H1 (cell line): ENCODE results near the gene HS3ST1. TPM values are rescaled to one million over a fixed set of nuclear protein-coding genes. Genes with fewer than 3 reads are reported as not detected.

Experiments
- CTCF ChIA-PET: fragments of 300-600 bp; sonication (Branson Sonifier 250); formaldehyde crosslinking; loops from one replicate; lab custom pipeline; 2021; ENCODE audit not compliant: partially characterized antibody; lab: Charles Lee
- POLR2A ChIA-PET: fragments of 300-600 bp; sonication (Branson Sonifier 250); formaldehyde crosslinking; loops from one replicate; lab custom pipeline; 2021; ENCODE audit warnings: inconsistent platforms; ENCODE audit not compliant: partially characterized antibody; lab: Charles Lee
- DNase-seq, 2 experiments: peaks; one replicate each; pipeline versions ENCODE4 v3.0.0 to v3.0.0-alpha.2; 2010 to 2022; ENCODE audit warnings: low spot score in 2 of 2, low read depth in 1 of 2, mixed read lengths in 1 of 2
- FAIRE-seq: peaks from 2 replicates; lab custom pipeline; 2011; peaks lifted over from hg19 to GRCh38; lab: Jason Lieb, UNC
- H2AFZ ChIP-seq: 2 replicates; pipeline ENCODE4 v1.8.1; 2012; ENCODE audit warnings: low read length, inconsistent platforms
- H2AK5ac ChIP-seq: 2 replicates; pipeline ENCODE4 v1.6.1; 2013; ENCODE audit warnings: low read depth, low read length
- H2BK120ac ChIP-seq: replicated peaks from 2 replicates; pipeline ENCODE3; 2013; ENCODE audit warnings: low read depth, low read length, inconsistent platforms
- H2BK12ac ChIP-seq: 2 replicates; pipeline ENCODE4 v1.6.1; 2013; ENCODE audit warnings: low read depth, low read length
- H2BK15ac ChIP-seq: 2 replicates; pipeline ENCODE4 v1.6.1; 2013; ENCODE audit warnings: low read length
- H2BK20ac ChIP-seq: 2 replicates; pipeline ENCODE4 v1.6.1; 2013; ENCODE audit warnings: low read length
- H2BK5ac ChIP-seq: 2 replicates; pipeline ENCODE4 v1.6.1; 2013; ENCODE audit warnings: low read depth, low read length
- H3K14ac ChIP-seq: 2 replicates; pipeline ENCODE4 v1.6.1; 2013; ENCODE audit warnings: inconsistent platforms; ENCODE audit not compliant: insufficient read length
- H3K18ac ChIP-seq: 2 replicates; pipeline ENCODE4 v1.6.1; 2013; ENCODE audit warnings: low read length; ENCODE audit errors: extremely low read depth
- H3K23ac ChIP-seq: 2 replicates; pipeline ENCODE4 v1.6.1; 2013; ENCODE audit warnings: inconsistent platforms; ENCODE audit not compliant: insufficient read length
- H3K23me2 ChIP-seq: 2 replicates; pipeline ENCODE4 v1.6.1; 2013; ENCODE audit warnings: low read depth, low read length
- H3K27ac ChIP-seq: 2 replicates; pipeline ENCODE4 v1.6.1; 2011; ENCODE audit warnings: low read depth, low read length, inconsistent platforms
- H3K27me3 ChIP-seq, 4 experiments: replicated peaks in 1 of 4; 1 replicate in 1 of 4; 2 replicates in 3 of 4; pipeline versions ENCODE4 v1.6.1 to v1.8.1; 2011 to 2013; ENCODE audit warnings: low read length in 3 of 4, mild to moderate bottlenecking in 3 of 4, inconsistent platforms in 2 of 4, mixed read lengths in 2 of 4, moderate library complexity in 1 of 4; ENCODE audit not compliant: control insufficient read depth in 3 of 4, insufficient read depth in 3 of 4; ENCODE audit errors: extremely low read depth in 1 of 4
- H3K36me3 ChIP-seq, 4 experiments: 2 replicates each; pipeline versions ENCODE4 v1.6.1 to v1.8.1; 2011 to 2013; ENCODE audit warnings: mild to moderate bottlenecking in 4 of 4, low read length in 3 of 4, moderate library complexity in 2 of 4, control low read depth in 1 of 4, inconsistent platforms in 1 of 4; ENCODE audit not compliant: insufficient read depth in 4 of 4, control insufficient read depth in 2 of 4
- H3K4ac ChIP-seq: replicated peaks from 2 replicates; pipeline ENCODE3; 2013; ENCODE audit warnings: low read length, low read depth, mixed read lengths, inconsistent platforms; ENCODE audit not compliant: insufficient read length
- H3K4me1 ChIP-seq, 4 experiments: replicated peaks in 1 of 4; 1 replicate in 1 of 4; 2 replicates in 3 of 4; pipeline versions ENCODE4 v1.6.1 to v1.8.1; 2011 to 2013; ENCODE audit warnings: low read length in 3 of 4, inconsistent platforms in 2 of 4, mixed read lengths in 1 of 4; ENCODE audit not compliant: insufficient read depth in 4 of 4, control insufficient read depth in 3 of 4
- H3K4me2 ChIP-seq, 2 experiments: 2 replicates each; pipeline versions ENCODE4 v1.6.1 to v1.8.1; 2011 to 2013; ENCODE audit warnings: low read depth in 2 of 2, low read length in 2 of 2, control low read depth in 1 of 2, inconsistent platforms in 1 of 2, mild to moderate bottlenecking in 1 of 2; ENCODE audit not compliant: insufficient read depth in 1 of 2
- H3K4me3 ChIP-seq, 4 experiments: fragments of 200-600, 300-600 bp in 1 of 4; sonication (generic), shearing (Covaris generic), sonication (Bioruptor Twin) in 1 of 4; 2 replicates each; pipeline versions ENCODE4 v1.5.1 to v1.8.1; 2011 to 2016; ENCODE audit warnings: low read length in 4 of 4, low read depth in 3 of 4, control low read depth in 2 of 4, inconsistent platforms in 2 of 4, mild to moderate bottlenecking in 2 of 4, mixed read lengths in 1 of 4, moderate library complexity in 1 of 4; ENCODE audit not compliant: insufficient read depth in 2 of 4; ENCODE audit errors: extremely low read depth in 1 of 4
- H3K56ac ChIP-seq: replicated peaks from 2 replicates; pipeline ENCODE3; 2013; ENCODE audit warnings: low read depth, mild to moderate bottlenecking, mixed read lengths, low read length, inconsistent platforms; ENCODE audit not compliant: insufficient read length
- H3K79me1 ChIP-seq: 2 replicates; pipeline ENCODE4 v1.6.1; 2013; ENCODE audit warnings: low read depth, low read length, control low read depth
- H3K79me2 ChIP-seq, 2 experiments: 2 replicates each; pipeline versions ENCODE4 v1.6.1 to v1.8.1; 2012 to 2013; ENCODE audit warnings: low read length in 2 of 2, mild to moderate bottlenecking in 2 of 2, inconsistent platforms in 1 of 2; ENCODE audit not compliant: insufficient read depth in 2 of 2, control insufficient read depth in 1 of 2
- H3K9ac ChIP-seq, 4 experiments: replicated peaks in 1 of 4; 1 replicate in 1 of 4; 2 replicates in 3 of 4; pipeline versions ENCODE4 v1.6.1 to v1.8.1; 2011 to 2013; ENCODE audit warnings: low read depth in 3 of 4, low read length in 3 of 4, control low read depth in 2 of 4, mild to moderate bottlenecking in 2 of 4, moderate library complexity in 2 of 4, inconsistent platforms in 1 of 4; ENCODE audit errors: extremely low read depth in 1 of 4
- H3K9me3 ChIP-seq, 2 experiments: 2 replicates each; pipeline versions ENCODE4 v1.6.1 to v1.8.1; 2012 to 2013; ENCODE audit warnings: mild to moderate bottlenecking in 2 of 2, moderate library complexity in 2 of 2, control low read depth in 1 of 2, inconsistent platforms in 1 of 2, low read depth in 1 of 2, low read length in 1 of 2, mixed read lengths in 1 of 2; ENCODE audit not compliant: insufficient read depth in 2 of 2
- H4K20me1 ChIP-seq, 2 experiments: replicated peaks in 1 of 2; 2 replicates each; pipeline versions ENCODE3 to v1.8.1; 2011 to 2013; ENCODE audit warnings: inconsistent platforms in 2 of 2, low read length in 2 of 2, mild to moderate bottlenecking in 1 of 2; ENCODE audit not compliant: insufficient read depth in 2 of 2, control insufficient read depth in 1 of 2
- H4K5ac ChIP-seq: 2 replicates; pipeline ENCODE4 v1.6.1; 2013; ENCODE audit warnings: low read length, low read depth, mixed read lengths, inconsistent platforms; ENCODE audit not compliant: insufficient read length
- H4K8ac ChIP-seq: 2 replicates; pipeline ENCODE4 v1.8.0; 2013; ENCODE audit warnings: mild to moderate bottlenecking, moderate library complexity, low read length, inconsistent platforms; ENCODE audit not compliant: insufficient read depth; ENCODE audit errors: extremely low read depth
- H4K91ac ChIP-seq: replicated peaks from 2 replicates; pipeline ENCODE3; 2013; ENCODE audit warnings: low read length, mixed read lengths, inconsistent platforms; ENCODE audit not compliant: insufficient read length
- EZH2 ChIP-seq: fragments of 200-600 bp; sonication (generic); IDR thresholded peaks from 2 replicates; pipeline ENCODE4 v1.7.1; 2012; ENCODE audit warnings: low read depth, mild to moderate bottlenecking, moderate library complexity, low read length, inconsistent platforms; ENCODE audit not compliant: severe bottlenecking
- GTF2F1 ChIP-seq: IDR thresholded peaks from 2 replicates; pipeline ENCODE4 v1.6.1; 2012; ENCODE audit warnings: low read depth, low read length, improper control_type of control experiment, borderline replicate concordance
- JUND ChIP-seq: IDR thresholded peaks from 2 replicates; pipeline ENCODE4 v1.6.1; 2011; ENCODE audit warnings: mild to moderate bottlenecking, improper control_type of control experiment, low read length
- KDM1A ChIP-seq: fragments of 200-600, 300-600 bp; sonication (generic); IDR thresholded peaks from 2 replicates; pipeline ENCODE4 v1.7.1; 2016; ENCODE audit warnings: mild to moderate bottlenecking, low read length, borderline replicate concordance
- KDM4A ChIP-seq: IDR thresholded peaks from one replicate; pipeline ENCODE4 v1.7.1; 2012; ENCODE audit warnings: low read depth, mild to moderate bottlenecking, moderate library complexity, low read length, inconsistent platforms; ENCODE audit not compliant: severe bottlenecking
- RAD21 ChIP-seq, 2 experiments: IDR thresholded peaks in 1 of 2; conservative IDR thresholded peaks in 1 of 2; 2 replicates each; pipeline ENCODE4 v1.6.1; 2011; ENCODE audit warnings: low read depth in 2 of 2, low read length in 2 of 2, improper control_type of control experiment in 1 of 2, inconsistent platforms in 1 of 2, mild to moderate bottlenecking in 1 of 2, moderate library complexity in 1 of 2
- RNF2 ChIP-seq: fragments of 200-900, 300-1000 bp; sonication (generic); IDR thresholded peaks from 2 replicates; pipeline ENCODE4 v1.7.1; 2016; ENCODE audit warnings: borderline replicate concordance, low read depth, mild to moderate bottlenecking, antibody characterized with exemption, low read length; ENCODE audit not compliant: poor library complexity, severe bottlenecking; ENCODE audit errors: missing control alignments
- SUZ12 ChIP-seq: fragments of 200-600 bp; sonication (generic); IDR thresholded peaks from 2 replicates; pipeline ENCODE4 v1.6.1; 2012; ENCODE audit warnings: mild to moderate bottlenecking, inconsistent platforms, low read length, moderate library complexity, mixed read lengths
- TAF7 ChIP-seq: optimal IDR thresholded peaks from 2 replicates; pipeline ENCODE3; 2011; ENCODE audit warnings: low read depth, mild to moderate bottlenecking, inconsistent platforms, low read length, moderate library complexity, borderline replicate concordance
- TEAD4 ChIP-seq: IDR thresholded peaks from 2 replicates; pipeline ENCODE4 v1.6.1; 2012; ENCODE audit warnings: low read depth, low read length, inconsistent platforms, mixed read lengths
- WGBS, 2 experiments: shearing (Covaris generic) in 1 of 2; methylation state at CpG; one replicate each; pipeline versions ENCODE4 v1.1.6 to v1.1.7; 2013 to 2015; ENCODE audit warnings: low lambda C conversion rate in 2 of 2, mixed read lengths in 2 of 2, inconsistent platforms in 1 of 2, low coverage in 1 of 2, missing lambda C conversion rate in 1 of 2; ENCODE audit not compliant: insufficient replicate concordance in 2 of 2, insufficient coverage in 1 of 2, insufficient read length in 1 of 2; ENCODE audit errors: extremely low coverage in 1 of 2, missing lambda C conversion rate in 1 of 2; 5-methylcytosine and 5-hydroxymethylcytosine counted together
- polyA plus RNA-seq, 7 experiments: library from polyadenylated mRNA; depleted of rRNA in 3 of 7; stranded (reverse) in 5 of 7; unstranded in 2 of 7; fragments of >200 nt in 5 of 7; fragments of 200-250 nt in 2 of 7; gene quantifications; 1 replicate in 5 of 7; 2 replicates in 1 of 7; 4 replicates in 1 of 7; pipeline versions ENCODE4 v1.2.1 to v1.2.3, GENCODE V29; 2011 to 2013; ENCODE audit warnings: missing spikeins in 2 of 7, mixed read lengths in 2 of 7
- total RNA-seq: library from RNA; stranded (reverse); fragmentation: NEBNext Ultra II Directional; extraction: Animal tissue kit (Norgen Biotek cat#: 25700); gene quantifications from 2 replicates; pipeline ENCODE4 v1.2.1, GENCODE V29; 2021

The HS3ST1 gene
- total and polyA plus RNA-seq, 2 of the 8 experiments (the other 6 are each of a cell fraction or from before 2014, with no cell fraction given), result 0.50 to 1.5 TPM

DNA sequence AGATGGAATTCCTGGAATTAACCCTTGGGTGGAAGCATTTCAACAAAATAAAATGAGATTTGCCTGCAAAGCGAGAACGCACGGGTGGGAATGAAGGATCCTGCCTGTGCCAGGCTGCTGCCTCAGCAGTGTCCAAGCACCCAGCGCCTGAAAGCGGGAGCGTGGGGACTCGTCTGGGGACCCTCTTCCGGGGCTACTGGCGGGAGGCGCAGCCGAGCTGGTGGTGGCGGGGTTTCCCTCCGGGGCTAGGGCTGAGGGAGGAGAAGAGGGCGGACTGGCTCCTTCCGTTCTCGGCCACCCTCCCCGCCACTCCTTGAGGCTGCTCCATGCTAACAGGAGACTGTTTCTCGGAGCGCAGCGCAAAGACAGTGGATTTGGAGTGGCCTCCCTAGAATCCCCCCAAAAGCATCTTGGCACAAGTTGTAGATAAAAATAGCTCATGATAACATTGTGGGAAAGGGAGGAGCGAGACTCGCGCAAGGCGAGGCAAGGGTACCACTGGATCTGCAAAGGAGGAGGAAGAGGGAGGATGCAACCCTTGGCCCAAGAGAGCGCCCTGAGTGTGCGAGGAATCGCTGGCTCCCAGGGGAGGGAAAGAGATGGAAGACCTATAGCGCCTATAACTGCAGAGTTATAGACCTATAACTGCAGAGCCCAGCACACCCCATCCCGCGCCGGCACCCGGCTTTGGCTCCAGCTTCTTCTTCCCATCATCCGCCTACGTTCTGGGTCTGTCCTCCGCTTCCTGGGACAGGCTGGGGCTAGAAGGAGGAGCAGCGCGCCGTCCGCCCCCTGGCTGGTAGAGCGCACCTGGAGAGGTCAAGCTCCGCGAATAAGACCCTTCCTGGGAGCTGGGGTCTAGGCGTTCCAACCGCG is 1.3 kb downstream of the HS3ST1 start:
- DNase-seq (peak in 1 of 2 experiments; percentile 64), FAIRE-seq (no peak)
- no peak overlapping the region for H3K14ac ChIP-seq
- 2% methylated on average over 41 of the region's 45 CpGs; no CpG with 5 or more reads in 1 of the 2 experiments for WGBS, 2 experiments
- H3K4me2 ChIP-seq, result peak overlapping the region; percentile 99 to 100
- H4K5ac ChIP-seq, result no peak overlapping the region
- H4K8ac ChIP-seq, result no peak overlapping the region
- no peak overlapping the region for H3K56ac ChIP-seq
- H3K79me1 ChIP-seq, result no peaks in the 10 kb centered on the region
- H2AFZ ChIP-seq, result peak overlapping the region; percentile 26; the same call in 1 of the 2 replicates
- 0 out of 7 replicates have a peak overlapping the region, but pooled peaks of 1 of the 4 experiments have one; percentile 6 for H3K9ac ChIP-seq
- POLR2A ChIA-PET, result interaction anchor here (0.7 kb wide), 1 partner anchor 1128 kb away, joined by 3 read pairs; no protein-coding TSS in a partner anchor
- no peak overlapping the region for H4K91ac ChIP-seq
- no peak overlapping the region for H3K18ac ChIP-seq
- H2BK12ac ChIP-seq, result no peak overlapping the region
- no peak overlapping the region for H2BK5ac ChIP-seq
- H3K9me3 ChIP-seq, result no peaks in the 10 kb centered on the region
- H3K36me3 ChIP-seq, result no peaks in the 10 kb centered on the region
- H3K27ac ChIP-seq, result no peak overlapping the region
- no peak overlapping the region for H2BK15ac ChIP-seq
- no peak overlapping the region for H2BK120ac ChIP-seq
- H2BK20ac ChIP-seq, result no peak overlapping the region
- H2AK5ac ChIP-seq, result no peak overlapping the region
- no peak overlapping the region for H3K23ac ChIP-seq
- no peak overlapping the region for H3K4ac ChIP-seq
- peaks cover 18% of the 10 kb centered on the region for H3K23me2 ChIP-seq
- no peaks in the 10 kb centered on the region for H3K79me2 ChIP-seq
- H3K27me3 ChIP-seq, result peaks cover 5 to 46% (median 34%) of the 10 kb centered on the region in 4 experiments
- H3K4me3 ChIP-seq, result peak overlapping the region; percentile 59 to 78 (median 74); a peak in 7 of 8 replicates
- CTCF ChIA-PET, result interaction anchor here (0.7 to 1.7 kb wide), 9 partner anchors 9 to 872 kb away, joined by 3 to 5 read pairs (median 3); no protein-coding TSS in a partner anchor
- no peaks in the 10 kb centered on the region for H4K20me1 ChIP-seq
- H3K4me1 ChIP-seq, result peaks cover 0 to 17% (median 5%) of the 10 kb centered on the region in 4 experiments; a peak in 3 of 7 replicates
- TF ChIP-seq RAD21 (IDR thresholded peaks at IDR 0.05 in 1 of 2, conservative IDR thresholded peaks at IDR 0.05 in 1 of 2; ENCODE audit: low read depth in 2 of 2, low read length in 2 of 2), result no peak
- TF ChIP-seq RNF2, result no peak
- no peak for TF ChIP-seq TAF7
- peak; percentile 72 for TF ChIP-seq EZH2
- no peak for TF ChIP-seq GTF2F1
- TF ChIP-seq KDM1A, result 0 out of 2 replicates have a peak, but pooled peaks have one; percentile 14
- TF ChIP-seq JUND, result no peak
- peak; percentile 50 for TF ChIP-seq SUZ12
- no peak for TF ChIP-seq TEAD4
- peak; percentile 52 for TF ChIP-seq KDM4A
